GM11168 (cell line): ENCODE results near the gene ACAN.

Experiments
- in situ Hi-C: fragments of 300-500 bp; cut with MboI; formaldehyde crosslinking; loops from one replicate; pipeline ENCODE4 v1.12.0; 2022; ENCODE audit warnings: low sequenced_read_pairs; ENCODE audit not compliant: unreplicated experiment

ACAN gene

DNA sequence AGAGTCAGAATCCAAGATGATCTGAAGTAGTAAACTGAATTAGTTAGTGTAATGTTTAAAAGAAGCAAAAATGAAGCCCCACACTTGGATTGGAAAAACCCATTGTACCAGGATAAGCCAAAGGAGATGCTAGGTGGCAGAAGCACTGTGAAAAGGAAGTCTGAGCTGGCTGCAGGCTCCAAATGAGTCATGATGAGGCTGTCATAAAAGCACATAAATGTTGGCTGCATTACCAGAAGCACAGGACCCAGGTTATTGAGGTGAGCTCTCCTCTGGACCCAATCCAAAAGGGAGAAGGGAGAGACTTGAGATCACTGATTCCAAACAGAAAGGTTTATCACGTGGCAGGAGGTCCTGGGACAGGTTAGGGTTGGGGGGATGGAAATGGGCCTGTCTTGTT lies 3.2 kb upstream of the ACAN start:
- in situ Hi-C loops = no loop called here

DNA sequence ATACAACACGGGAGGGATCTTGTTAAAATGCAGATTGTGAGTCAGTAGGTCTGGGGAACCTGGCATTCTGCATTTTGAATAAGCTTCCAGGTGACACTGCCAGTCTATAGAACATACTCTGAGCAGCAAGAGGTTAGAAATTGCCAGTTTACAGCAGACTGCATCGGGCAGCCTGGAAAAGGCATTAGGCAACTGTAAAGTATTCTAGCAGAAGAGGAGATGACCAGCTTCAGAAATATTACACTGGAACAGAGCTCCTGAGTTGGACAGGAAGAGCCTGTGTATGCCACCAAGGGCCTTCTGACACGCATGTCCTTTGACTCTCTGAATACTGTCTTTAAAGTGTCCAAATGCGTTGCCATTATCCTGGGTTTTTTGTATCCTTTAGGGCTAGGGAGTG lies 2.5 kb upstream of the ACAN start:
- in situ Hi-C loops = no loop called here

DNA sequence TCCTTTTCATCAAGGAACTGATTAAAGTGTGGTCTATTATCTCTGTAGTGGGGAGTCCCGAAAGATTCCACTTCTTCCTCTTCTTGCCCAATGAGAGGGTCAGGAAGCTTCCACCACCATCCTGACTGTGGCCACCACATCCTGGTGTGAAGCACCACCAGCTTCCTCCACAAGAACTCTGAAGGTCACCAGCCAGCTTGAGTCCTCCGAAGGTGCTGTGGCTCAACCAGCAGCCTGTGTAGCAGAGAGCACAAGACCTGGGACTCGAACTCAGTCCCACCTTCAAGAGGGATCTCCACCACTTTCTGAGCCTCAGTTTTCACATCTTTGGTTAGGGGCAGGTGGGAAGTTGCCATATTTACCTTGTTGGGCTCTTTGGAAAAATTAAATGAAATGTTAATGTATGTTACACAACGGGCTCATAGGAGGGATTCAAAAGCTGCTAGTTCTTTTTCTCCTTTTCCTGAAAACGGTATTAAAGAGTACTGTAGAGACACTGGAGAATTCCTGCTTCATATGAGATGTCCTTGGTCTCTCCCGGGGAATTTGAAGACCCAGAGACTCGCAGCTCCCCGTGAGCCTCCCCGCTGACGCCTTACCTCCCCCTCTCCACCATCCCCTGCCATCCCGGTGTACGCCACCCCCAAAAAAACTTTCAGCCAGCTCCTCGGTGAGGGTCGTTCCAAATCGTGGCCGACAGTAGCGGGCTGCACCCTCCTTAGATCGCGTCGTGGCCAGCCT lies 816 bp upstream of the ACAN start:
- in situ Hi-C loops = no loop called here

DNA sequence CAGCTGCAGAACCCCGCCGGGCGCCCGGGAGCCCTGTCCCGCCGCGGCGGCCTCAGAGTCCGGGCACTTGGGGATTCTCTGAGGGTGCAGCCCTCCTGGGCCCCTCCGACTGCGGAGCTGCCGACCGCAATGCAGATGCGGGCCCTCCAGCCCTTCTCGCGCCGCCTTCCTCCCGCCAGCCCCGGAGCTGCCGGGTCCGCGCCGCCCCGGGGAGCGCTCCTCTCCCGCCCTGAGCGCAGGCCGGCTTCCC lies 320 bp upstream of the ACAN start:
- in situ Hi-C loops = no loop called here

DNA sequence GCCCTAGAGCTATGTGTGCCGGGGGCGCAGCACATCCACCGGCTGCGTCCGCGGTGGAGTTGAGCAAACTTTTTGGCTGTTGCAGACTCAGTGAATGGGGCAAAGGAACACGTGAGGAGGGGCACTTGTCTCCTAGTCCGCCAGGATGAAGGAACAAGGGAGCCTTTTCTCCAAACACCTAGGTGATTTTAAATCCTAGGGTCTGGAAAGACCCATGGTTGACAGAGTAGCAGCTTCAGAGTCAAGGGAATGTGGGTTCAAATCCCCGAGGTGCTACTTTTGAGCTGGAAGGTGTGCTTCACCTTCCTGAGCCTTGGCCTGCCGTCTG lies 648 bp downstream of the ACAN start:
- in situ Hi-C loops = no loop called here

DNA sequence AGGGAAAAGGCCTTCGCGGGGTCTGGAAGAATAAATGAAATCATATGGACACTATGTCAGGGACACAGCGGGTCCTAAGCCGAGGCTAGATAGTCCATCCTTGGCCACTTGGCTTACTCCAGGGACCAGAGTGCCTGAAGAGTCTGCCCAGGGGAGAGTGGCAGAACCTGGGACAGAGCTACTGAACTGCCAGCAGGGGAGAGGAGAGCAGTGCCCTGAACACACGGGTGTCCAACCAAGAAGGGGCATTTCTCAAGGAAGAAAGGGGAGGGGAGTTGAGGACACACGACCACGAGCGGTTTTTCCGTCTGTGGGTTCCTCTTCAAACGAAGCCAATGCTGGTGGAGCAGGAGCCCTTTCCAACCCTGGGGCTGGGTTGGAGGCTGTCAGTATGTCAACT lies 1.0 kb downstream of the ACAN start:
- in situ Hi-C loops = no loop called here

DNA sequence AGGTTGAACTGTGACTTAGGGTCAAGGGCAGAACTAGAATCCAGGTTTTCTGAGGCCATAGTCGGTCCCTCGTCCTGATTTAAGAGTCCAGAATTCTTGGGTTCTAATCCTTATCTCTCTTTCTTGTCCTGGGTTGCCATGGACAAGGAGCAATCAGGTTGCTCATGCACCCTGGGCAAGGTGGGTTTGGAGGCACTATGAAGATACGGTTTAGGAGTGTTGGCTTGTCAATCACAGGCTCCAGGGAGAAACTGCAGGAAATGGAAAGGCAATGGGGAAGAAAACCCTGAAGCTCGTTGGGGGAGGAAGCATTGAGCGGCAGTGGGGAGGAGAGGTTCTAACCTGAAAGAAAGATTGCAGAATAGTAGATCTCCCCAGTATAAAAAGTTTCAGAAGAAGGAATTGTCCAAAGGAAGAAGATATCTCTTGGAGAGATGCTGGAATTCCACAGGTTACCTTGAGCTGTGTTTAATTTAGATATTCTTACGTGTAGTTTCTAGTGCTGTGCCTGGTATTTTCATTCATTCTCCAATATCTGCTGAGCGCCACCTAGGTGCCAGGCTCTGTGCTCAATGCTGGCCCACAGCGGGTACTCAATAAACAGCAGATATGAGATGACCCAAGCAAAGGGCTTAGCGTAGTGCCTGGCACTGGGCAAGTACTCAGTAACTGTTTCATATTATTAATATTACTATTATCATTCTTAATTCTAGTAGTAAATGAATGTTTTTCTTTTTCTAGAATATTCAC lies 2.0 kb downstream of the ACAN start:
- in situ Hi-C loops = no loop called here

DNA sequence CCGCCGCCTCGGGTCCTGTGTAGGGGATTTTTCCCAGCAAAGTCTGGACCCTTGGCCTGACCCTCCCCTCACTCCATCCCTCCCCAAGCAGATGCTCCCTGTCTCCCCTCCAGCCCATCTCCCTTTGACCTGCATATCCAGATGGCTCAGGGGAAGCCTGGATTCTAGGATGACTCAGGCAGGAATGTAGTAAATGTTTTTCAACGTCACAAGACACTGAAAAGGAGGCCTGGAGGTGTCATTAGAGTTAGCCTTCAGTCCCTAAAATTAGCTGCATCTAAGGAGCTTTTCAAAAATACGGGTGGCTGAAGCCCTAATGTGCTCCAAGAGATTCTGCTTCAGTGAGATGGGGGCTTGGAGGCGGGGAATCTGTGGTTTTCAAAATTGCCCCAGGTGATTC lies 7.2 kb downstream of the ACAN start:
- in situ Hi-C loops = no loop called here

DNA sequence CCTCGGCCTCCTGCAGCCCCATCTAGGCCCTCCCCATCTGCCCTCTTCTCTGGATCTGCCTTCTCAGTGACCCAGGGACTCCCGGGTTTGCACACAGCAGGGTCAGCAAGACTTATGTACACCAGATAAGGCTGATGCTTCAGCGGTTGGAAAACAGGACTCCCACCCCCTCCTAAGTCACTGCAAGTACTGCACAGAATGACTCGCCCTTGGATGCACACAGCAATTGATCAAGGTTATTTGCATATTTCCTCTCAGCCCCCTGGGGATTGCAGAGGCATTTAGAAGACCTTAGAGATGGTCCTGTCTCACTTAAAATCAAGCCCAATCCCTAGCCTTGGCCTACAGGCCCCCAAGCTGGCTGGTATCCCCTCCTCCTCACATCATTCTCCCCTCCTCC lies 8.9 kb downstream of the ACAN start:
- in situ Hi-C loops = no loop called here

DNA sequence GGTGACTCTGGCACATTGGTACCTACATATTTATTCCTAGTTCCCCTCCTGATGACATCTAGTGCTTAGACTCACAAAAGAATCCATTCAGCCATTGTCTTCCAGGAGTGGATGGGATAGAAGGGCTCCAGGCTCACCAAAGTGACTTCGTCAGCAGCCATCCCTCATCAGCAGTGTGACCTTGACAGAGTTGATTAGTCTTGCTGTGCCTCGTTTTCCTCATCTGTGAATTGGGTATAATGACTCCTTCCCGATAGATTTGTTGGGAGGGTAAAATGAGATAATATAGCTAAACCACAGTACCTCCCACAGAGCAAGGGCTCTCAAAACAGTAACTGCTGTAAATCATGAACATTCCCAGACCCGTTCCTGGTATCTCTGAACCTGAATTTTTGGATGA lies 10.7 kb downstream of the ACAN start:
- in situ Hi-C loops = no loop called here

DNA sequence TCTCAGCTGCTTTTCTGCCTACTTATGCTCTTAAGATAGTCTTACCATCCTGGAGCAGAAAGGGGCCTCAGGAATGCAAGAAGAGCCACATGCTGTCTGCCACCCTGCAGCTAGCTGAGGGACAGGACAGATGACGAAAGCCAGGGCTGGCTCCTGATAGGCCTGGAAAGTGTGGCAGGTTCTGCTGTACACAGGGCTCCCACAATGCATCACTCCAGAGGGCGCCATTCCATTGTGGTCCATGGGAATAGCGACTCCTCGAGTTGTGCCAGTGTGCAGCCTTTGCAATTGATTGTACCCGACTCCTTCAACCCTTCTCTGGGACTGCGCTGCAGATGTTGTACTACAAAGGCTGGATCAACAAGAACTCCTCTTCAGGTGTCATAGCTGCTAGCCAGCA lies 11.2 kb downstream of the ACAN start:
- in situ Hi-C loops = no loop called here

DNA sequence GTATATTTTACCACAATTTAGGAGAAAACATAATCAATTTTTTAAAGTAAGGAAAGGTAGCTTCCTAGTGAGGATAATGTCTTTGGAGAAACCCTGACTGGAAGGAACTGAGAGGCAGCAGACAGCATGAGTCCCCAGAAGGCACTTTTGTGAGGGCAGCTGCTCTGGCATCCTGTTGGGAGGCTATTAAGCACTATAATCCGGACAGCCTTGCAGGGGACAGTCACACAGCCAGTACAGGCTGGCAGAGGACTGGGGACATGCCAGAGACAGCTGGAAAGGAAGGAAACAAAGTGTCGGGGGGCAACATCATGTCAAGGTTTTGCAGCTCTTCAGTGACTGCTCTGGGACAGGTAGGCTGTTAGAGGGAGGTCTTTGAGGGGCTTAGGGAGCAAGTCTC lies 15.7 kb downstream of the ACAN start:
- in situ Hi-C loops = no loop called here

DNA sequence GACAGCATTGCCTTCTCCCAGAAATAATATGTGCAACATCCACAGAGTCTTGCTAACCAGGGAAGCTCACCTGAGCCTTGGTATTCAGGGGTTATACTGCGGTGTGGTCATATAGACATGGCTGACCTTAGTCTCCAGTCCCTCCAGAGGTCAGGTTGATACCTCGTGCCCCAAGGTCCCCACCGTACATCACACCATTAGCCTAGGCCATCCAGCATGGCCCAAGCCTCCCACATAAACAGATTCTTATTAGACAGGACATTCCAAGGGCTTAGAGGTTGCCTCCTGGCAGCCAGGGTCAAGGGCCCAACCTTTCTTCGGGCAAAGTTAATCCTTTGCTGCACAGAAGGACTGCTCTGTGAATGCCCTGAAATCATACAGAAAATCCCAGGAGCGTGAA lies 18.8 kb downstream of the ACAN start:
- in situ Hi-C loops = no loop called here

DNA sequence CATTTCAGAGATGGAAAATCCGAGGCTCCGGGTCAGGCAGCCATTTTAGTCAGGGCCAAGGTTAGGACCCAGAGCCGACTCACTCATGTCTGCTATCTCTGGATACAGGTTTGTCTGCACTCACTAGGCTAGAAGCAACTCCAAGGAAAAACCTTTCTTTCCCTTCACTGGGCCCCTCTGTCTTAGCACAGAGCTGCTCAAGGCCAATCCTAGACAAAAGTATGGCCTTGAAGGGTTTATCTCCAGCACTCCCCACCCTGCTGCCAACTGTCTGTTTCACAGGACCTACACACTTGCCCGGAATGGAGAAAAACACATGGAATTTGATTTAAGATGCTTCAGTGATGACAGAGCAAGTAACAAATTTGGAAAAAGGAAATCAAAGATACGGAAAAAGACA lies 25.6 kb downstream of the ACAN start:
- in situ Hi-C loops = loop anchor here (25.0 kb wide), 2 partner anchors 216 to 341 kb away; partner anchors contain the start of gene AEN

DNA sequence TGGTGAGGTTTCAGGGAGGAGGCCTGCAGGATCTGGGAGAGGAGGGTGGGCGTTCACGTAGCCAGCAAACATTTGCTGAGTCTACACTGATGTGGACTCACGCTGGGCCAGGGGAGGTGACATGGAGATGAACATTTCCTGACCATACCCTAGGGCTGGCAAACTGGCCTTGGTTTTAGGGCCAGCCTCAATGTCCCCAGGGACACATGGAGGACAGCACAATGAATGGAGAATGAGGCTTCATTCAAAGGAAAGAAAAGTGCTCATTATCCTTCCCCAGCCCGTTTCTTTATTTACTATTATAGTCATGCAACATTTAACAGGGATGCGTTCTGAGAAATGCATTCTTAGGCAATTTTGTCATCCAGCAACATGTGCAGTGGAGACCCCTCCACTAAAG lies 26.8 kb downstream of the ACAN start:
- in situ Hi-C loops = loop anchor here (25.0 kb wide), 2 partner anchors 218 to 343 kb away; partner anchors contain the start of gene AEN

DNA sequence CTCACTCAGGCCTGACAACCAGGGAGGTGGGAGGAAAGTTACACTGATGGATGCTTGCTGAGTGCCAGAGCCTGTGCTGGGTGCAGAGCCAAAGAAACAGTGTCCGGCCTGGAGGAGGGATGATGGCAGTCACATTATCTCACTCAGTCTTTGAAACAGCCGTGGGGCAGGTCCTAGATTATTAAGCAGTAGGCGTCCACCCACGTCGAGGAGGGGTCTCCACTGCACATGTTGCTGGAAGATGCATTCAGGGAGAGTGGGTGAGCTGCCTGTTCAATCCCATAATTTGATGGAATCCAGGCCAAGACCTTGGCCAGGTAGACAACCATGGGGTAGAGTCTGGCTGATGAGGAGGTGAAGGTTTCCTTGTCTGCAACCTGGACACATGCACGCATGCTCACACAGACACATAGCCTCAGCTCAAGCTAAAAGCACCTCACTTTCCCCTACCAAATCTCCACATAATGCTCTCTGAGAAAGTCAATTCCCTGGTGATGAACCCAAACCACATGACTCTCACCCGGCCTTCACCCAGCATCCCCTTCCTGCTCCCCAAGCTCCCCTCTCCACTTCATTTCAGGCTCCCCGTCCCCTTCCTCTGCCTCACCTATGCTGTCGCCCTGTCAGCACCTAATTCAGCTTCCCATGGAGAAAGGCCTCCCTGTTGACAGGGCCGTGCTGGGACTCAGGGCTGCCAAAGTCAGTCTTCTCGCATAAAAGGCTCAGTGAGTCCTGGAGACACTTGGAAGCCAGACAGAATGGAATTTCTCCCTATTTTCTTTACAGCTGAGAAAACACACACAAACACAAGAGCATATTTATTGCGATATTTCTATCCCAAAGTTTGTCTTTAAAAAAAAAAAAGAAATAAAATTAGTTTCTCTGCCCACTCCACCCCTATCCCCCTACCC lies 29.8 kb downstream of the ACAN start:
- in situ Hi-C loops = loop anchor here (25.0 kb wide), 2 partner anchors 221 to 346 kb away; partner anchors contain the start of gene AEN

DNA sequence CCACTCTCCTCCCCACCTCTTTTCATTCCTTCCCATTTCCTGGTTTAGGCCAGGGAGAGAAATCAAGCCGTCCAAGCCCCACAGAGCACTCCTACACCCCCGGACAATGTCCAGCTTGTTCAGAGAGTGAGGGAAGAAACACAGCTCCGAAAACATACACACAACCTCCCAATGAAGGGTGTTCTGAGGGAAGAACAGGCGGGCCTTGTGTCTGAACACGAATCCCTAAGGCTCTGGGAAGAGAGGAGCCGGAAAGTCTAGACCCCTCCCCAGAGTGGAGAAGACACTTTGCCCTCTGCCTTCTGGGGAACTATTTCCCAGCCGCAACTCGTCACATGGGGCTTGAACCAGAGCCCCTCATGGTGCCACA lies 30.5 kb downstream of the ACAN start:
- in situ Hi-C loops = loop anchor here (25.0 kb wide), 2 partner anchors 221 to 346 kb away; partner anchors contain the start of gene AEN

DNA sequence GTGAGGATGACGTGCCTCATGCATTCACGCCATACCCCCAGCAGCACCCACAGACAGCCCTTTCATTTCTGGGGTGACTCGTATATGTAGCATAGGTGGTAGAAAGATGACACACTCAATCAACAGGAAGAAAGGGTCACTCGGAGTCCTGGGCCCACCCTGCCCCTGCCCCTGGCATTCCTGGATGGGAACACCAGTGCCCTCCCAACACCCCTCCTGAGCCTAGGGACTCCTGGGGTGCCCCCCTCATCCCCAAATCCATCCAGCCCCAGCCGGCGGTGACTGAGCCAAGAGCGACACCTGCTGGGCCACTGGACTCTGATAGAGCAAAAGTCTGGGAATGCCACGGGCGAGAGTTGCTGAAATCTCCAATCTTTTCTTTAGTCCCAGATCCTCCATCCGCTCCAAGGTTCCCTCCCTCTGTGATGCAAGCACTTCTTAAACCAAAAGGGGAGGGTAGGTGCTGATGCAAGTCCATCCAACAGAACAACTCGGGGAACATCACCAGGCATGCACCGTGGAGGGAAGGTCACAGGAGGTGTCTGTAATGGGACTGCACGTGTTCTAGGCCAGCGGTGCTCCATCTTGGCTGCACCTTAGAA lies 31.1 kb downstream of the ACAN start:
- in situ Hi-C loops = loop anchor here (25.0 kb wide), 2 partner anchors 222 to 347 kb away; partner anchors contain the start of gene AEN

DNA sequence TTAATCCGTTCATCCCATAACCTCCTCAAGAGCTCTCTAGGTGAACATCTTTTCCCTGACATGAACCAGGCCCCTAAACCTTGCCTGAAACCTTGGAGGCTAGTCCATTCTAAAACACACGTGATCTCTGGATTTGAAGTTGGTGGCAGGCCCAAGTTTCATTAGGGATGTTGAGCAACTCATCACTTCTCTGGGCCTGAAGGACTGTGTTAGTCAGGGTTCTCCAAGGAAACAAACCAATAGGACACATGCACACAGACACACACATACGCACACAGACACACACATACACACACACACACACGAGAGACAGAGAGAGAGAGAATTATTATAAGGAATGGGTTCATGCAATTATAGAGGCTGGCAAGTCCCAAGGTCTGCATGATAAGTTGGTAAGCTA lies 31.9 kb downstream of the ACAN start:
- in situ Hi-C loops = loop anchor here (25.0 kb wide), 2 partner anchors 223 to 348 kb away; partner anchors contain the start of gene AEN

DNA sequence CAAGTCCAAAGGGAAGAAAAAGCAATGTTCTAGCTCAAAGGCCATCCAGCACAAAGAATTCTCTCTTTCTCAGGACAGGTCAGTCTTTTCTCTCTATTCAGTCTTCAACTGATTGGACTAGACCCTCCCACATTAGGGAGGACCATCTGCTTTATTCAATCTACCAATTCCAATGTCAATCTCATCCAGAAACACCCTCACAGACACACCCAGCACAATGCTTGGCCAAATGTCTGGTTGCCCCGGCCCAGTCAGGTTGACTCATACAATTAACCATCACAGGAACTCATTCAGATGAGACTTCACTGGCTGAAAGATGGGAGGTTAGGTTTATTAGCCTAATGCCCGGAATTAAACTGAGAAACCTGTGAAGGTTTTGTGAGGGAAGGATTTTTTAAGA lies 32.4 kb downstream of the ACAN start:
- in situ Hi-C loops = loop anchor here (25.0 kb wide), 2 partner anchors 223 to 348 kb away; partner anchors contain the start of gene AEN
